Fibroblast of mammary gland (primary cell): Measurements from ENCODE around the gene MACF1.

Experiments used
- DNase-seq: peaks from one replicate; pipeline ENCODE4 v3.0.0-alpha.2; 2010; ENCODE audit warnings: low read depth
- H3K4me3 ChIP-seq: 2 replicates; pipeline ENCODE4 v1.5.1; 2011; ENCODE audit warnings: low read depth, mild to moderate bottlenecking, low read length, moderate library complexity; ENCODE audit not compliant: control insufficient read depth
- CTCF ChIP-seq: conservative IDR thresholded peaks from 2 replicates; pipeline ENCODE4 v1.5.1; 2011; ENCODE audit warnings: low read depth, low read length, inconsistent platforms; ENCODE audit not compliant: control insufficient read depth, insufficient read depth

MACF1 gene

GRCh38 chr1:39258146-39258924, 53.8 kb downstream of the MACF1 start:
- H3K4me3 ChIP-seq: no peak overlapping the region
- peak; percentile 65 for DNase-seq
- peak; percentile 89 for TF ChIP-seq CTCF

DNA sequence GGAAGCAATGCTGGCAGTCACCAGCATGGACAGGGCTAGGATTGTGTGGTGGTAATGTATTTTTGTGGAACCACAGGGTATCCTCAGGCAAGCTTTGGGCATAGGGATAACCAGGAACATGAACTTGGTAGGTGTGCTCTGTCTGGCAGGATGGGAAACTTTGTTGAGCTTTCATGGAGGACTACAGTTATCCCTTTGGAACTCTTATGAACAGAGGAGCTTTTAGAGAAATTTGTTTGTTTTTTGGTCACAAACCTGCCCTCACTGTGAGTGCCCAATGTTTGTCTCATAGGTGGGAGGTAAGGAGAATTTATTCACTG, 54.4 kb downstream of the MACF1 start:
- H3K4me3 ChIP-seq: no peak overlapping the region
- TF ChIP-seq CTCF: no peak
- no peak for DNase-seq

DNA sequence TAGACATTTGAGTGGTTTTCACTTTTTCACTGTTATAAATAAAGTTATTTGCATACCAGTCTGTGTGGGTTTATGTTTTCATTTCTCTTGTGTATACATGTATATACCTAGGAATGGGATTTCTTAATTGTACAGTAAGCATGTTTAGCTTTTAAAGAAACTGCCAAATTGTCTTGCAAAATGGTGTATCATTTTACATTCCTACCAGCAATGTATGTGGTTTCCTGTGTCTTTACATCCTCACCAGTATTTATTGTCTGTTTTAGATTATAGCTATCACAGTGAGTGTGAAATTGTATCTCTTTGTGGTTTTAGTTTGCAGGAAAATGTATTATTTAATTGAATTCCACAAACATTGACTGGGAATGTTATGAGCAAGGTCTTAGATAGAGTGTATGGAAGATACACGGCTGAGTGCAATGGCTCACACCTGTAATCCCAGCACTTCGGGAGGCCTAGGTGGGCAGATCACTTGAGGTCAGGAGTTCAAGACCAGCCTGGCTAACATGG, 57.3 kb downstream of the MACF1 start:
- H3K4me3 ChIP-seq: no peak overlapping the region
- DNase-seq: peak; percentile 49
- TF ChIP-seq CTCF: no peak

DNA sequence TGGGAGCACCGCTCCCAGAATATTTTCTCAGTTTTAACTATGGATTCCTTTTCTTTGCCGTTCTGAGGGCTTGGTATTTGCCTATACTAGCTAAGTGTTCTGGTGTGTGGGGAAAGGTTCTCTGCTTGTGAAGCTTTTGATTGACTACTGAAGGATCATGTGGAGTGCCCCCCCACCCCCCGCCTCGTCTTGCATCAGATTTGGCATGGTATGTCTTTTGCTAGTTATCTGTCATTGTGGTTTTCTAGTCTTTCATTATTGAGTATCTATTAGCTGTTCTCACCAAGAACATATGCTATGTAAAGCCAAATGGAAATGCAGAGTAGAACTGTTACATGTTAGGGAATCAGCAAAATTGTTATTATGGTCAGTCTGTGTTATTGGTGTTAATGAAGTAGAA, 58.3 kb downstream of the MACF1 start:
- H3K4me3 ChIP-seq: no peak overlapping the region
- TF ChIP-seq CTCF: no peak
- DNase-seq: no peak

DNA sequence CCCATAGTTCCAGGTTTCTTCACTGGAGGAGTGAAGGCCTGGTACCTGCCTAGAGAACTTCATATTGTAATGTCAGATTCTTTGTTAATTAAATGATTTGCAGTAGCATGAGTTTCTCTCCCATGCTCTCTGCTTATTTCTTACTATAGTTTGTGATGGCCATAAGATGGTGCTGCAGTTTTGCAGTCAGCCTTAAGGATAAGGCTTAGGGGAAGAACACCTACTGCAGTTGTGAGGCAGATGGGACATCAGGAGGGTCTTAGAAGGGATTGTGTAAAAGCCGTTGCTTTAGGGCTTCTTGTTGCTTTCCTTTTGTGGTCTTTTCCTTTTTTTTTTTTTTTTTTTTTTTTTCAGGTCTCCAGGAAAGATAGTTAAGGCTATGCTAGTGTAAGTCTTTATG, 61.8 kb downstream of the MACF1 start:
- no peak overlapping the region for H3K4me3 ChIP-seq
- DNase-seq: peak; percentile 30
- TF ChIP-seq CTCF: peak; percentile 21

DNA sequence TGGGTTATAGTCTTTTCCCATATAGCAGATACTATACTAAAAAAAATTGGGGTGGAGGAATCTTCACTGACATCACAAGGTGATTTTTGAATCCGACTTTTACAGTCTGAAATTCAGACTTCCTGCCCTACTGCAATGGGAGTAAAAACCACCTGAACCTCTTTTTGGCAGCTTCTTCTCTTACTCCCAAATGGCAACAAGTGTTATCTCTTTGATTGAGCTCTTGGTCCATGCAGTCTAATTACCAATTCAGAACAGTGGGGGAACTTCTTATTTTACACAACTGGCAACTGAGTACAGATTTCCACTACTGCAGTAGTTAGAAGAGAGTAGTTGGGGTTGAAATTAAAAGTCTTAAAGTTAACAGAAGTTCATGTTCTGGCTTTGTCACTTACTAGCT, 62.3 kb downstream of the MACF1 start:
- TF ChIP-seq CTCF: no peak
- no peak for DNase-seq

DNA sequence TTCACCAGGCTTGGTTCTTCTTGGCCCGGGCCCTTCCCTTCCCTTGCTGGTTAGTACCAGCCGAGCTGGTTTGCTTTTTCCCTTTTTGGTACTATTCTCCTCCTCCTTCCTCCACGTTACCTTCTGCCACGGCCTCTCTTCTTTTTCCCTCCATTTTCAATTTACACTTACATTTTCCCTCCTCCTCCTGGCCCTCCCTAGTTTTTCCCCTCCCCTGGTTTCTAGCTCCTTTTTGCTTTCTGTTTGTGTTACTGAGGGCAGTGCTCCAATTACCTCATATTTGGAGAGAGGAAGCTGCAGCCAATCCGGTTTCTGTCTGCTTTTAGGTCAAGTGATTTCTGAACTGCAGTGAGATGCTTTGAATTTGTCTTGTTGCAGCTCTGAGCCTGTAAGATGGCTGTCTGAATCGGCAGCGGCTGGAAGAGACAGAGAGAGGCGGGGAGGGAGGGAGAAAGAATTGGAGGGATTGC, 63.7 kb downstream of the MACF1 start:
- DNase-seq: peak; percentile 88
- TF ChIP-seq CTCF: no peak
- peak overlapping the region; percentile 43 for H3K4me3 ChIP-seq

More for the DNA sequence above, 62.3 kb downstream of the MACF1 start:
- H3K4me3 ChIP-seq: no peak overlapping the region
